ENCODE measurements around the gene GNG7.
A peak's percentile ranks its signal among the peaks of the same experiment; 100 is the strongest.
"Not testable (repeated sequence)": the region's sequence is repeated elsewhere in the genome, so short reads cannot be mapped to it uniquely, and the experiment has no call there.

GNG7 gene

DNA sequence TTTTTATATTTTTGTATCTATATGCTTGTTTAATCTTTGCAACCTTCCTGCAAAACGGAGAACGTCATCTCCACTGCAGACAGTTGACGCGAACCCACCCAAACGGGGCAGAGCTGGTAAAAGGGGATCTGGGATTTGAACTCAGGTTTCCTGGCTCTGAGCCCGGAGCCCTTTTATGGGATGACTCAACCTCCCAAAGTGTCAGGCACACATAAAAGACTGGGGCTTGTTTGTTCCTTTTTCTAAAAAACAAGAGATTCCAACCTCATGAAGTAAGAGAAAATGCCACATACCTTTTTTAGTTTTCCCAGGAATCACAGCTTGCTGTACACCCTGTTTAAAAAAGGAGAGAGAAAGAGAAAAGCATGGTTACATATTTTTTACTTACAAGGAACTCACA, 147.6 kb downstream of the GNG7 start:
- DNase-seq (ENCODE audit: low read depth in 1 of 2, low spot score in 1 of 2) = no peak
- in situ Hi-C loops (cut with HindIII; ENCODE audit: low pct_unique_long_range_greater_than_20kb, low sequenced_read_pairs) = no loop called here
- no peak for TF ChIP-seq JUND (IDR thresholded peaks at IDR 0.05; ENCODE audit: low read depth)

DNA sequence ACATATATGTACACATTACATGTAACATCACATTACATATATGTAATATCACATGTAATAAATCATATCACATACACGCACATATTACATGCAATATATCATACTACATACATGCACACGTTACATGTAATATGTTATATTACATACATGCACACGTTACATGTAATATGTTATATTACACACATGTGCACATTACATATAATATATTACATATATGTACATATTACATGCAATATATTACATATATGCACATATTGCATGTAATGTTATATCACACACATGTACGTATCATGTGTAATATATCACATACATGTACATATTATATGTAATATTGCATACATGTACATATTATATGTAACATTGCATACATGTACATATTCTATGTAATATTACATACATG, 149.0 kb downstream of the GNG7 start:
- DNase-seq (ENCODE audit: low read depth in 1 of 2, low spot score in 1 of 2) = no peak
- no peak for TF ChIP-seq JUND (IDR thresholded peaks at IDR 0.05; ENCODE audit: low read depth)
- in situ Hi-C loops (cut with HindIII; ENCODE audit: low pct_unique_long_range_greater_than_20kb, low sequenced_read_pairs) = no loop called here

DNA sequence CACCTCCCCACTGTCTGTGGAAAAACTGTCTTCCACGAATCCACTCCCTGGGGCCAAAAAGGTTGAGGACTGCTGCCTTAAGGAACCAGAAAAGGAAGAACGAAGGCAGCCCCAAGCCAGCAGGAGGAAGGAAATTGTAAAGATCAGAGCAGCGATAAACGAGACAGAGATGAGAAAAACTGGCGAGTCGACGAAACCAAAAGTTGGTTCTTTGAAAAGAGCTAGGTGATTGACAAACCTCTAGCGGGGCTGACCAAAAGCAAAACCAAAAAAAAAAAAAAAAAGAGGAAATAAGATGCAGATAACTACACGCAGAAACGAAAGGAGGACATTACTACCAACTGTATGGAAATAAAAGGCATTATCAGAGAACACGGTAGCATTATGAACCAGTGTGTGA, 149.6 kb downstream of the GNG7 start:
- in situ Hi-C loops (cut with HindIII; ENCODE audit: low pct_unique_long_range_greater_than_20kb, low sequenced_read_pairs) = no loop called here
- TF ChIP-seq JUND (IDR thresholded peaks at IDR 0.05; ENCODE audit: low read depth) = no peak
- DNase-seq (ENCODE audit: low read depth in 1 of 2, low spot score in 1 of 2) = no peak

DNA sequence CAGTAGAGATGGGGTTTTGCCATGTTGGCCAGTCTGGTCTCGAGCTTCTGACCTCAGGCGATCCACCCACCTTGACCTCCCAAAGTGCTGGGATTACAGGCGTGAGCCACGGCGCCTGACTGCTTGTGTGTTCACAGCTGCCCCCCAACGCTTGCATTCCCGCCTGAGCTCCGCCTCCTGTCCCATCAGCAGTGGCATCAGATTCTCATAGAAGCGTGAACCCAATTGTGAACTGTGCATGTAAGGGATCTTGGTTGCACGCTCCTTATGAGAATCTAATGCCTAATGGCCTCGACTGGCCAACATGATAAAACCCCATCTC, 150.7 kb downstream of the GNG7 start:
- no peak for DNase-seq (ENCODE audit: low read depth in 1 of 2, low spot score in 1 of 2)
- TF ChIP-seq JUND (IDR thresholded peaks at IDR 0.05; ENCODE audit: low read depth) = no peak
- in situ Hi-C loops (cut with HindIII; ENCODE audit: low pct_unique_long_range_greater_than_20kb, low sequenced_read_pairs) = no loop called here

- no peak for DNase-seq (ENCODE audit: low read depth in 1 of 2, low spot score in 1 of 2)
- TF ChIP-seq JUND (IDR thresholded peaks at IDR 0.05; ENCODE audit: low read depth) = no peak
- in situ Hi-C loops (cut with HindIII; ENCODE audit: low pct_unique_long_range_greater_than_20kb, low sequenced_read_pairs) = no loop called here
Measured at GRCh38 chr19:2551172-2551863, 151.2 kb downstream of the GNG7 start.

DNA sequence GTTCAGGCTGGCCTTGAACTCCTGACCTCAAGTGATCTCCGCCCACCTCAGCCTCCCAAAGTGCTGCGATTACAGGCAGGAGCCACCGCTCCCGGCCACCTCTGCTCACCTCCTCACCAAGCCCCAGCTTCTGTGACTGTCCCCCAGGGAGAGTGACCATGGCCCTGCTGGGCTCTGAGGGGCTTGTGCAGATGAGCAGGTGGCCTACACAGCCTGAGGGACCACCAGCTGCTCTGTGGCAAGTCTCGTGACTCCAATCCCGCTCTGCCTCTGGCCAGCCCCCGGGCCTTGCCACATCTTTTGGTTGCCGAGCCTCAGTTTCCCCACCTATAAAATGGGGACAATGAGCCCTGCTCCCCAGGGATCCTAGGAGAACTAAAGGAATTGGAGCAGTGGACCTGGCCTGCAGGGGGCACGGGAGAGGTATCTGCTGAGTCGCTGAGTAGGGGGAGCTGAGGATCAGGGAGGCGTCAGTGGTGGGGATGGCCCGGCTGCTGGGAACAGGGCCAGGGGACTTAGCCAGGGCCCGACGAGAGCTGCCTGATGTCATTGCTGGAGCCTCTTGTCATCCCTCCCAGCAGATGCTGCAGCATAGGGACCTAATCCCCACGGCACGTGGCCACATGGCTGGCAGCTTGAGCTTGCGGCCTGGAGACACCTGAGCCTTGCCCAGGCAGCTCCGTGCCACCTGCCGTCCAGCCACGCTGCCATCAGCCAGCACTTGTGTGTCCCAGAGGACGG, 151.9 kb downstream of the GNG7 start:
- in situ Hi-C loops (cut with HindIII; ENCODE audit: low pct_unique_long_range_greater_than_20kb, low sequenced_read_pairs) = no loop called here
- no peak for TF ChIP-seq JUND (IDR thresholded peaks at IDR 0.05; ENCODE audit: low read depth)
- DNase-seq (ENCODE audit: low read depth in 1 of 2, low spot score in 1 of 2) = peak in 1 of 2 experiments; percentile 52

DNA sequence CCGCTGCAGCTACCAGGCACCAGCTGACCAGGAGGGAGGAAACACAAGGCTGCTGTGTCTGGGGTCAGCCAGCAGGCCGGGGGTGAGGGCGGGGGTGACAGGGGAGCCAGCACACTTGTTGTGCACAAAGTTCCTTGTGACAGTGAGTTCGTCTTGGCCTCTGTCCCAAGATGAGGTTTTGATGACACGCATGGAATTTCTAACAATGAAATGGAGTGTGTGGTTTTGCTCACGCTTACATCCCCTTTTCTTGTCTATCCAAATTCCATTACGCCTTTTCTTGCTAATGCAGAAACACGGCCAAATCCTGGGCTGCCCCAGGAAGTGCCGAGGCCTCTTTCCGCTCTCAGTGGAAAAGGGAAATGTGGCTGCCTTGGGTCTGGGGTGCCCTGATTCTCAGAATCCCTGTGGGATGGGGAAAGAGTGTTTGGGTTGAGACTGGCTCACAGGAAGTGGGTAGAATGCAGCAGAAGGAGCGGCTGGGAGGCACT, 152.7 kb downstream of the GNG7 start:
- in situ Hi-C loops (cut with HindIII; ENCODE audit: low pct_unique_long_range_greater_than_20kb, low sequenced_read_pairs) = no loop called here
- no peak for TF ChIP-seq JUND (IDR thresholded peaks at IDR 0.05; ENCODE audit: low read depth)
- peak in 1 of 2 experiments; percentile 48 for DNase-seq (ENCODE audit: low read depth in 1 of 2, low spot score in 1 of 2)

GRCh38 chr19:2548966-2549365, 153.5 kb downstream of the GNG7 start:
- in situ Hi-C loops (cut with HindIII; ENCODE audit: low pct_unique_long_range_greater_than_20kb, low sequenced_read_pairs) = no loop called here
- no peak for DNase-seq (ENCODE audit: low read depth in 1 of 2, low spot score in 1 of 2)

GRCh38 chr19:2547721-2548120, 154.8 kb downstream of the GNG7 start:
- DNase-seq (ENCODE audit: low read depth in 1 of 2, low spot score in 1 of 2) = no peak
- TF ChIP-seq JUND (IDR thresholded peaks at IDR 0.05; ENCODE audit: low read depth) = no peak
- in situ Hi-C loops (cut with HindIII; ENCODE audit: low pct_unique_long_range_greater_than_20kb, low sequenced_read_pairs) = no loop called here

More at GRCh38 chr19:2548966-2549365, 153.5 kb downstream of the GNG7 start:
- no peak for TF ChIP-seq JUND (IDR thresholded peaks at IDR 0.05; ENCODE audit: low read depth)

- no peak for TF ChIP-seq JUND (IDR thresholded peaks at IDR 0.05; ENCODE audit: low read depth)
- in situ Hi-C loops (cut with HindIII; ENCODE audit: low pct_unique_long_range_greater_than_20kb, low sequenced_read_pairs) = no loop called here
- DNase-seq (ENCODE audit: low read depth in 1 of 2, low spot score in 1 of 2) = no peak
Measured at GRCh38 chr19:2547033-2547680, 155.3 kb downstream of the GNG7 start.

- DNase-seq (ENCODE audit: low read depth in 1 of 2, low spot score in 1 of 2) = peak in 1 of 2 experiments; percentile 40
- TF ChIP-seq JUND (IDR thresholded peaks at IDR 0.05; ENCODE audit: low read depth) = no peak
- in situ Hi-C loops (cut with HindIII; ENCODE audit: low pct_unique_long_range_greater_than_20kb, low sequenced_read_pairs) = no loop called here
Measured at GRCh38 chr19:2546128-2547032, 156.1 kb downstream of the GNG7 start.

- in situ Hi-C loops (cut with HindIII; ENCODE audit: low pct_unique_long_range_greater_than_20kb, low sequenced_read_pairs); DNase-seq (ENCODE audit: low read depth in 1 of 2, low spot score in 1 of 2): not testable (repeated sequence)
Measured at GRCh38 chr19:2545416-2546127, 156.9 kb downstream of the GNG7 start.
